ENCODE results near the gene KIF18B. TPM values are rescaled to one million over a fixed set of nuclear protein-coding genes. Genes with fewer than 3 reads are reported as not detected.
A peak's percentile ranks its signal among the peaks of the same experiment; 100 is the strongest.

KIF18B gene
- total RNA-seq, 1 donor from 2014 or later = 1.7 TPM

GRCh38 chr17:44914698-44915271, 32.8 kb downstream of the KIF18B start:
- DNase-seq (no peak), ATAC-seq (ENCODE audit: low read depth) (no peak)
- intact Hi-C loops (cut with micrococcal nuclease) = no loop called here
- no peaks in the 10 kb centered on the region for H3K36me3 Mint-ChIP-seq (ENCODE audit: low read depth)
- peaks cover 34% of the 10 kb centered on the region for H3K27me3 Mint-ChIP-seq
- TF ChIP-seq CTCF (IDR thresholded peaks at IDR 0.05) = no peak
- CTCF ChIA-PET = no interaction called here
- H3K27ac Mint-ChIP-seq = no peak overlapping the region
- no peak overlapping the region for H3K4me3 Mint-ChIP-seq
- POLR2A ChIA-PET = interaction anchor here (0.9 kb wide), 1 partner anchor 110 kb away, joined by 4 read pairs; no protein-coding TSS in a partner anchor
- no peaks in the 10 kb centered on the region for H3K9me3 Mint-ChIP-seq
- peaks cover 13% of the 10 kb centered on the region for H3K4me1 Mint-ChIP-seq

GRCh38 chr17:44914148-44914547, 33.4 kb downstream of the KIF18B start:
- POLR2A ChIA-PET = interaction anchor here (0.6 to 0.9 kb wide), 2 partner anchors 109 to 110 kb away, joined by 4 to 6 read pairs; no protein-coding TSS in a partner anchor
- ATAC-seq (ENCODE audit: low read depth) (no peak), DNase-seq (no peak)
- CTCF ChIA-PET = no interaction called here
- intact Hi-C loops (cut with micrococcal nuclease) = no loop called here
- Mint-ChIP-seq H3K9me3 (no peaks in the 10 kb centered on the region), H3K4me3 (no peak overlapping the region), H3K4me1 (peaks cover 13% of the 10 kb centered on the region), H3K36me3 (ENCODE audit: low read depth) (no peaks in the 10 kb centered on the region), H3K27me3 (peaks cover 34% of the 10 kb centered on the region), H3K27ac (peak overlapping the region; percentile 35)
- TF ChIP-seq CTCF (IDR thresholded peaks at IDR 0.05) = no peak

GRCh38 chr17:44913676-44914075, 33.9 kb downstream of the KIF18B start:
- ChIA-PET POLR2A (interaction anchor here (0.6 kb wide), 1 partner anchor 109 kb away, joined by 6 read pairs; no protein-coding TSS in a partner anchor), CTCF (interaction anchor here (1.2 kb wide), 1 partner anchor 185 kb away, joined by 4 read pairs; no protein-coding TSS in a partner anchor)
- Mint-ChIP-seq H3K27me3 (peaks cover 34% of the 10 kb centered on the region), H3K9me3 (no peaks in the 10 kb centered on the region), H3K27ac (no peak overlapping the region), H3K4me3 (no peak overlapping the region), H3K36me3 (ENCODE audit: low read depth) (no peaks in the 10 kb centered on the region), H3K4me1 (peaks cover 13% of the 10 kb centered on the region)
- intact Hi-C loops (cut with micrococcal nuclease) = no loop called here
- ATAC-seq (ENCODE audit: low read depth) = no peak
- DNase-seq = no peak
- TF ChIP-seq CTCF (IDR thresholded peaks at IDR 0.05) = no peak

- DNase-seq (no peak), ATAC-seq (ENCODE audit: low read depth) (no peak)
- Mint-ChIP-seq H3K27me3 (peaks cover 34% of the 10 kb centered on the region), H3K4me1 (peaks cover 13% of the 10 kb centered on the region), H3K9me3 (no peaks in the 10 kb centered on the region), H3K4me3 (no peak overlapping the region), H3K36me3 (ENCODE audit: low read depth) (no peaks in the 10 kb centered on the region), H3K27ac (no peak overlapping the region)
- intact Hi-C loops (cut with micrococcal nuclease) = no loop called here
- TF ChIP-seq CTCF (IDR thresholded peaks at IDR 0.05) = no peak
- CTCF ChIA-PET = interaction anchor here (1.2 kb wide), 1 partner anchor 186 kb away, joined by 4 read pairs; no protein-coding TSS in a partner anchor
- POLR2A ChIA-PET = interaction anchor here (1.0 kb wide), 1 partner anchor 14 kb away, joined by 4 read pairs; the partner anchor contains the start of gene EFTUD2
Measured at GRCh38 chr17:44912763-44913544, 34.6 kb downstream of the KIF18B start.
